K562 (cell line): ENCODE data around the gene DUS3L. TPM values are rescaled to one million over a fixed set of nuclear protein-coding genes. Genes with fewer than 3 reads are reported as not detected.

Experiments used
- BMI1 ChIP-seq: fragments of 150-350 bp; IDR thresholded peaks from 2 replicates; pipeline ENCODE4 v1.6.1; 2014; ENCODE audit warnings: low read length
- CAMTA2 ChIP-seq: fragments of 250-450 bp; sonication (Bioruptor Pico); conservative IDR thresholded peaks from 2 replicates; pipeline ENCODE4 v1.5.1; 2022
- CREB5 ChIP-seq: fragments of 250-450 bp; sonication (Bioruptor Pico); IDR thresholded peaks from 2 replicates; pipeline ENCODE4 v1.5.0; 2020; ENCODE audit warnings: mild to moderate bottlenecking
- JUN ChIP-seq, 2 experiments: sonication (generic) in 1 of 2; formaldehyde crosslinking in 1 of 2; IDR thresholded peaks; 2 replicates each; pipeline versions ENCODE4 v1.6.1 to v1.8.0; 2012 to 2022; ENCODE audit warnings: borderline replicate concordance in 2 of 2, mild to moderate bottlenecking in 2 of 2, improper control_type of control experiment in 1 of 2, low read depth in 1 of 2, low read length in 1 of 2, missing genetic modification reagents in 1 of 2
- MCM2 ChIP-seq: fragments of 450-650 bp; IDR thresholded peaks from 2 replicates; pipeline ENCODE4 v1.6.1; 2017; ENCODE audit warnings: low read depth, mild to moderate bottlenecking
- MNT ChIP-seq, 2 experiments: fragments of 450-650 bp; conservative IDR thresholded peaks; 2 replicates each; pipeline ENCODE4 v1.6.1; 2017; ENCODE audit warnings: mild to moderate bottlenecking in 2 of 2, moderate library complexity in 2 of 2
- PHB ChIP-seq: fragments of 250-450 bp; sonication (Bioruptor Pico); IDR thresholded peaks from 2 replicates; pipeline ENCODE4 v1.5.0; 2021
- PHB2 ChIP-seq: fragments of 450-650 bp; IDR thresholded peaks from 2 replicates; pipeline ENCODE4 v1.6.1; 2017; ENCODE audit warnings: low read depth
- POLR2AphosphoS2 ChIP-seq: IDR thresholded peaks from 2 replicates; pipeline ENCODE4 v1.6.1; 2012; ENCODE audit warnings: low read length, improper control_type of control experiment
- PRDM10 ChIP-seq: fragments of 450-650 bp; IDR thresholded peaks from 2 replicates; pipeline ENCODE4 v1.6.1; 2018; ENCODE audit not compliant: partially characterized antibody
- SMAD1 ChIP-seq: fragments of 150-350 bp; IDR thresholded peaks from 2 replicates; pipeline ENCODE4 v1.6.1; 2014; ENCODE audit warnings: low read length, low read depth; ENCODE audit not compliant: partially characterized antibody
- SUPT5H ChIP-seq: fragments of 450-650 bp; IDR thresholded peaks from 2 replicates; pipeline ENCODE4 v1.6.1; 2016
- TCF3 ChIP-seq: sonication (generic); formaldehyde crosslinking; IDR thresholded peaks from 2 replicates; pipeline ENCODE4 v1.4.0; 2020; ENCODE audit warnings: mild to moderate bottlenecking, missing genetic modification reagents
- TEAD2 ChIP-seq: fragments of 450-650 bp; IDR thresholded peaks from 2 replicates; pipeline ENCODE4 v1.6.1; 2016; ENCODE audit warnings: missing genetic modification characterization, control low read depth, missing compliant biosample characterization
- TFAP4 ChIP-seq: sonication (generic); formaldehyde crosslinking; IDR thresholded peaks from 2 replicates; pipeline ENCODE4 v1.8.0; 2022; ENCODE audit warnings: missing genetic modification reagents, mild to moderate bottlenecking, moderate library complexity, borderline replicate concordance
- ZNF133 ChIP-seq: fragments of 250-450 bp; sonication (Bioruptor Pico); IDR thresholded peaks from 2 replicates; pipeline ENCODE4 v1.4.0; 2020; ENCODE audit warnings: mild to moderate bottlenecking
- ZNF551 ChIP-seq: fragments of 250-450 bp; sonication (Bioruptor Pico); IDR thresholded peaks from 2 replicates; pipeline ENCODE4 v1.5.0; 2021; ENCODE audit warnings: mild to moderate bottlenecking, moderate library complexity
- ZNF764 ChIP-seq: fragments of 250-450 bp; sonication (Bioruptor Pico); IDR thresholded peaks from 2 replicates; pipeline ENCODE4 v1.4.0; 2020; ENCODE audit warnings: low read depth, mild to moderate bottlenecking, moderate library complexity
- polyA plus RNA-seq, 8 experiments: library from polyadenylated mRNA; depleted of rRNA in 4 of 8; stranded (reverse) in 5 of 8; unstranded in 3 of 8; fragments of >200 nt; fragmentation: Nextera tagmentation in 2 of 8; fragmentation: Illumina TruSeq in 1 of 8; extraction: Ambion mirVana in 2 of 8; extraction: Trizol in 1 of 8; gene quantifications; 2 replicates each; pipeline versions ENCODE4 v1.2.1 to v1.2.3, GENCODE V29; 2011 to 2014; ENCODE audit warnings: inconsistent platforms in 1 of 8, missing spikeins in 1 of 8
- total RNA-seq, 7 experiments: library from RNA; depleted of rRNA in 6 of 7; stranded (reverse); fragments of >200 nt in 6 of 7; fragmentation: Illumina TruSeq in 2 of 7; extraction: Trizol in 2 of 7; gene quantifications; 2 replicates each; pipeline versions ENCODE4 v1.2.1 to v1.2.3, GENCODE V29; 2011 to 2021; ENCODE audit warnings: low replicate concordance in 1 of 7
- TF ChIP-seq, protein P1 (sequence below): fragments of 250-450 bp; sonication (Bioruptor Pico); IDR thresholded peaks from 2 replicates; pipeline ENCODE4 v1.5.1; 2021; ENCODE audit warnings: mild to moderate bottlenecking

The DUS3L gene
- total and polyA plus RNA-seq, 9 of the 15 experiments (the other 6 are each of a cell fraction or from before 2014, with no cell fraction given): 1.7 to 102 (median 77.5) TPM

GRCh38 chr19:5801796-5802619 lies 11.0 kb upstream of the DUS3L start (continued):
- TF ChIP-seq CREB5 (CRISPR knock-in tag) (no peak), TEAD2 (no peak), POLR2AphosphoS2 (no peak), ZNF133 (CRISPR knock-in tag) (no peak), JUN (IDR thresholded peaks at IDR 0.05; ENCODE audit: borderline replicate concordance, low read depth, low read length) (no peak), JUN (CRISPR knock-in tag; IDR thresholded peaks at IDR 0.05; ENCODE audit: borderline replicate concordance) (no peak), SUPT5H (no peak), PHB2 (no peak), CAMTA2 (no peak), PRDM10 (peak; percentile 64), PHB (no peak), TCF3 (CRISPR knock-in tag) (no peak), ZNF551 (no peak), BMI1 (no peak), MNT (conservative IDR thresholded peaks at IDR 0.05) (peak; percentile 83 to 87), ZNF764 (CRISPR knock-in tag) (no peak), TFAP4 (CRISPR knock-in tag) (no peak), SMAD1 (no peak), MCM2 (no peak)
- TF ChIP-seq, protein P1, sequence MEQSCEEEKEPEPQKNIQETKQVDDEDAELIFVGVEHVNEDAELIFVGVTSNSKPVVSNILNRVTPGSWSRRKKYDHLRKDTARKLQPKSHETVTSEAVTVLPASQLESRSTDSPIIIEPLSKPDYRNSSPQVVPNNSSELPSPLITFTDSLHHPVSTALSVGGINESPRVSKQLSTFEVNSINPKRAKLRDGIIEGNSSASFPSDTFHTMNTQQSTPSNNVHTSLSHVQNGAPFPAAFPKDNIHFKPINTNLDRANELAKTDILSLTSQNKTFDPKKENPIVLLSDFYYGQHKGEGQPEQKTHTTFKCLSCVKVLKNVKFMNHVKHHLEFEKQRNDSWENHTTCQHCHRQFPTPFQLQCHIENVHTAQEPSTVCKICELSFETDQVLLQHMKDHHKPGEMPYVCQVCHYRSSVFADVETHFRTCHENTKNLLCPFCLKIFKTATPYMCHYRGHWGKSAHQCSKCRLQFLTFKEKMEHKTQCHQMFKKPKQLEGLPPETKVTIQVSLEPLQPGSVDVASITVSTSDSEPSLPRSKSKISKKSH (CRISPR knock-in tag): no peak
